Cardiac muscle cell (in vitro differentiated cells and primary cell): ENCODE data around the gene FRY. TPM values are rescaled to one million over a fixed set of nuclear protein-coding genes. Genes with fewer than 3 reads are reported as not detected.

ENCODE experiments used
- DNase-seq, 2 donors: peaks; one replicate each; pipeline versions ENCODE4 v3.0.0 to v3.0.0-alpha.2; 2010 to 2017; ENCODE audit warnings: low read depth in 1 of 2, low spot score in 1 of 2
- H3K27ac ChIP-seq: fragments of 200-600 bp; sonication (generic); 2 replicates; pipeline ENCODE4 v1.5.1; 2016
- H3K27me3 ChIP-seq: fragments of 200-600 bp; sonication (generic); 2 replicates; pipeline ENCODE4 v1.6.0; 2016; ENCODE audit warnings: control low read depth
- H3K36me3 ChIP-seq: fragments of 200-600 bp; sonication (generic); 2 replicates; pipeline ENCODE4 v1.5.1; 2016; ENCODE audit warnings: control low read depth
- H3K4me1 ChIP-seq: fragments of 200-600 bp; sonication (generic); 2 replicates; pipeline ENCODE4 v1.8.1; 2017; ENCODE audit warnings: low read depth, mild to moderate bottlenecking, mixed run types
- H3K4me3 ChIP-seq: fragments of 200-600 bp; sonication (generic); 2 replicates; pipeline ENCODE4 v1.5.1; 2016; ENCODE audit warnings: mild to moderate bottlenecking
- H3K9me3 ChIP-seq: fragments of 200-600 bp; sonication (generic); 2 replicates; pipeline ENCODE4 v1.5.1; 2017; ENCODE audit warnings: low read depth, mild to moderate bottlenecking, control low read depth
- polyA plus RNA-seq: library from polyadenylated mRNA; unstranded; fragments of >200 nt; fragmentation: Nextera tagmentation; extraction: Ambion mirVana; gene quantifications from 2 replicates; pipeline ENCODE4 v1.2.1, GENCODE V29; 2016
- total RNA-seq: library from RNA; depleted of rRNA; stranded (reverse); fragments of >200 nt; gene quantifications from 2 replicates; pipeline ENCODE4 v1.2.3, GENCODE V29; 2016
- TF ChIP-seq, protein P1 (sequence below): IDR thresholded peaks from 2 replicates; pipeline ENCODE4 v1.5.1; 2012; ENCODE audit warnings: low read depth, mild to moderate bottlenecking, low read length

FRY gene
- total and polyA plus RNA-seq, 2 experiments from 2014 or later, result 2.4 to 13.2 TPM

DNA sequence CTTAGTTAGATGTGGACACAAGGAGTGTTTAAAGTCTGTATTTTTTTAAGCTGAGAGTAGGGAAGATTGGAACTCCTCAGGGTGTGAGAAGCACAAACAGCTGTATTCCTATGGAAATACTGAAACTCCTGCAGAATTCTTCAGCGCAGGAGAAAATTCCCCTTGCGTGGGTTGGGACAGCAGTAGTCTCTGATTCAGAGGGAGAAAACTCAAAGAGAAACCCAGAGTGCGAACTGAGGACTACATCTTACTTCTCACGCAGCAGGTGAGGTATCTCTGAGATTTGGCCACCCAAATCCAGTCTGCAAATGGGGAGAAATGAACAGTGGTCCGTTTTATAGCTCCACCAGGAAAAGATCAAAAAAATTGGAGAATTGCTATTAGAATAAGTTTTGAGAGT, 60.9 kb downstream of the FRY start:
- no peak overlapping the region for H3K27ac ChIP-seq
- H3K9me3 ChIP-seq, result no peaks in the 10 kb centered on the region
- no peak overlapping the region for H3K4me3 ChIP-seq
- TF ChIP-seq, protein P1, sequence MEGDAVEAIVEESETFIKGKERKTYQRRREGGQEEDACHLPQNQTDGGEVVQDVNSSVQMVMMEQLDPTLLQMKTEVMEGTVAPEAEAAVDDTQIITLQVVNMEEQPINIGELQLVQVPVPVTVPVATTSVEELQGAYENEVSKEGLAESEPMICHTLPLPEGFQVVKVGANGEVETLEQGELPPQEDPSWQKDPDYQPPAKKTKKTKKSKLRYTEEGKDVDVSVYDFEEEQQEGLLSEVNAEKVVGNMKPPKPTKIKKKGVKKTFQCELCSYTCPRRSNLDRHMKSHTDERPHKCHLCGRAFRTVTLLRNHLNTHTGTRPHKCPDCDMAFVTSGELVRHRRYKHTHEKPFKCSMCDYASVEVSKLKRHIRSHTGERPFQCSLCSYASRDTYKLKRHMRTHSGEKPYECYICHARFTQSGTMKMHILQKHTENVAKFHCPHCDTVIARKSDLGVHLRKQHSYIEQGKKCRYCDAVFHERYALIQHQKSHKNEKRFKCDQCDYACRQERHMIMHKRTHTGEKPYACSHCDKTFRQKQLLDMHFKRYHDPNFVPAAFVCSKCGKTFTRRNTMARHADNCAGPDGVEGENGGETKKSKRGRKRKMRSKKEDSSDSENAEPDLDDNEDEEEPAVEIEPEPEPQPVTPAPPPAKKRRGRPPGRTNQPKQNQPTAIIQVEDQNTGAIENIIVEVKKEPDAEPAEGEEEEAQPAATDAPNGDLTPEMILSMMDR, result no peak
- H3K4me1 ChIP-seq, result no peaks in the 10 kb centered on the region
- DNase-seq, result no peak
- H3K27me3 ChIP-seq, result no peaks in the 10 kb centered on the region
- H3K36me3 ChIP-seq, result no peaks in the 10 kb centered on the region

DNA sequence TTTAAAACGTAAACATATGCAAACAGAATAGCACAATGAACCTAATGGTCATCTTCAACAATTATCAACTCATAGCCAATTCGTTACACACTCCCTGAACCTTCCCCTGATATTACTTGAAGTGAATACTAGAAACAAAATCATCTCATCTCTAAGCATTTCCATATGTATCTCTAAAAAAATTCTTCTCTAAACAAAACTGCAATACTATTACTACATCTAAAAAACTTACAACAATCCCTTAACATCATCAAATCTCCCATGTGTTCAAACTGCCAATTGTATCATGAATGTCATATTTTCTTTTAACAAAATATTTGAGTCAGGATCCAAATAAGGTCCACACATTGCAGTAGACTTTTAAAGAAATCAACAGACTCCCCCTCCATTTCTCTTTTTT, 61.4 kb downstream of the FRY start:
- H3K27ac ChIP-seq, result no peak overlapping the region
- H3K27me3 ChIP-seq, result no peaks in the 10 kb centered on the region
- TF ChIP-seq, protein P1, result no peak
- no peaks in the 10 kb centered on the region for H3K36me3 ChIP-seq
- H3K4me3 ChIP-seq, result no peak overlapping the region
- DNase-seq, result no peak
- no peaks in the 10 kb centered on the region for H3K4me1 ChIP-seq
- H3K9me3 ChIP-seq, result no peaks in the 10 kb centered on the region

DNA sequence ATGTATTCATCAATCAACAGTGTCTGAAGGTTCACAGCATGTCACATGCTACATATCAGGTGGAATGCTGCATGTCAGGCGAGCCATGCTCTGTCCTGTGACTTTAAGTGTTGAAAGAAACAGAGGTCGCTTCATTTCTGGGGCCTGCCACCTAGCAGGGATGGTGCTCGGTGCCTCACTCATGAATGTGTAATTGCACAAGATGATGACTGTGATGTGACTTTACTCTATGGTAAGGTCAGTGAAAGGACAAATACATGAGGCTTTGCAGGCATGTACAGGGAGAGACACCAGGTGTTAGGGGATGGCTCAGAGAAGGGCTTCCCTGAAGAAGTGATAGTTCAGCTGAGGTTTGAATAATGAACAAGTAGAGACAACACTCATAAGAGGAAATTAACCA, 66.7 kb downstream of the FRY start:
- Histone ChIP-seq H3K36me3 (no peaks in the 10 kb centered on the region), H3K27me3 (no peaks in the 10 kb centered on the region), H3K9me3 (no peaks in the 10 kb centered on the region), H3K27ac (no peak overlapping the region), H3K4me1 (no peaks in the 10 kb centered on the region), H3K4me3 (no peak overlapping the region)
- DNase-seq, result peak in 1 of 2 donors; percentile 7
- TF ChIP-seq, protein P1, result no peak

DNA sequence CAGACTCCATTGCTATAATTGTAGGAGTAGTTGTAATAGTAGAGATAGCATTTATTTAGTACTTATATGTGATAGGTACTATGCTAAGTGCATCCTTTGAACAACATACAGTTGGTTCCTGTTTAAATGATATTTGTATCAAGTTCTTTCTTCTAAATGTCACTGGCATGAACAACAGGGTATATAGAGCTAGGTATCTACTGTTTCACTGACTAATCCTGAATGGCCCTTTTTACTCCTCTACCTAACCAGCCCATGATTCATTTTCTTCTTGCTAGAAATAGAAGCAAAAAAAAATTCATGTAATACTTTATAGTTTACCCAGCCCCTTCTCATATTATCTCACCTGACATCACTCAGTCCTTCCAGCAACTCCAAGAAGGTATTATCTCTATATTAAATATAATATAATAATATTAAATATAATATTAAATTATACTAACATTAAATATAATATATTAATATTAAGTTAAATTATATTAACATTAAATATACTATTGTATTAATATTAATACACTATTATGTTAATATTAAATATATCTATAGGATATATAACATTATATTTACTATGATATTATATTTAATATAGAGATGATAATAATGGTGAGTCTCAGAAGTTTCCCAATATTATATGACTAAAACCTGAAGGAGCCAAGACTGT, 74.2 kb downstream of the FRY start:
- H3K9me3 ChIP-seq, result no peaks in the 10 kb centered on the region
- TF ChIP-seq, protein P1, result no peak
- H3K27ac ChIP-seq, result no peak overlapping the region
- H3K27me3 ChIP-seq, result no peaks in the 10 kb centered on the region
- H3K36me3 ChIP-seq, result no peaks in the 10 kb centered on the region
- no peak overlapping the region for H3K4me3 ChIP-seq
- H3K4me1 ChIP-seq, result peaks cover 10% of the 10 kb centered on the region
- no peak for DNase-seq

DNA sequence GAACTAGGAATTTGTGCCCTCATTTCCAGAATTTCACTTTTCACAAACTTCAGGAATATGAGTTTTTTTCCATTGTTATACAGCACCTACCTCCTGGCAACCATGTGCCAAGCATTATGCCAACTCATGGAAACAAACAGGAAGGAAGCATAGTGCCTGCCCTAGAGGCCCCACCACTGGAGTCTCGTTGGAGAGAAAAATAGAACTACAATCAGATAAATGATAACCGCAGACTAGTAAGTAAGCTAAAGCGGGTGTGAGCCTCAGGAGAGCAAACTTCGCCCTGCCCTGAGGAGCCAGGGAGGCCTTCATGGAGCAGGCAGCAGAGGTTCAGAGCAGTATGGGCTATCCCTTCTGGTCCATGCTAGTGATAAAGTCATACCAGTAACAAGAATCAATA, 75.9 kb downstream of the FRY start:
- peaks cover 10% of the 10 kb centered on the region for H3K4me1 ChIP-seq
- DNase-seq, result no peak
- H3K27me3 ChIP-seq, result no peaks in the 10 kb centered on the region
- no peaks in the 10 kb centered on the region for H3K9me3 ChIP-seq
- no peaks in the 10 kb centered on the region for H3K36me3 ChIP-seq
- TF ChIP-seq, protein P1, result no peak
- H3K27ac ChIP-seq, result no peak overlapping the region
- no peak overlapping the region for H3K4me3 ChIP-seq
